ENCODE measurements around the gene CARS2.
"Not testable (repeated sequence)": the region's sequence is repeated elsewhere in the genome, so short reads cannot be mapped to it uniquely, and the experiment has no call there.

CARS2 gene

DNA sequence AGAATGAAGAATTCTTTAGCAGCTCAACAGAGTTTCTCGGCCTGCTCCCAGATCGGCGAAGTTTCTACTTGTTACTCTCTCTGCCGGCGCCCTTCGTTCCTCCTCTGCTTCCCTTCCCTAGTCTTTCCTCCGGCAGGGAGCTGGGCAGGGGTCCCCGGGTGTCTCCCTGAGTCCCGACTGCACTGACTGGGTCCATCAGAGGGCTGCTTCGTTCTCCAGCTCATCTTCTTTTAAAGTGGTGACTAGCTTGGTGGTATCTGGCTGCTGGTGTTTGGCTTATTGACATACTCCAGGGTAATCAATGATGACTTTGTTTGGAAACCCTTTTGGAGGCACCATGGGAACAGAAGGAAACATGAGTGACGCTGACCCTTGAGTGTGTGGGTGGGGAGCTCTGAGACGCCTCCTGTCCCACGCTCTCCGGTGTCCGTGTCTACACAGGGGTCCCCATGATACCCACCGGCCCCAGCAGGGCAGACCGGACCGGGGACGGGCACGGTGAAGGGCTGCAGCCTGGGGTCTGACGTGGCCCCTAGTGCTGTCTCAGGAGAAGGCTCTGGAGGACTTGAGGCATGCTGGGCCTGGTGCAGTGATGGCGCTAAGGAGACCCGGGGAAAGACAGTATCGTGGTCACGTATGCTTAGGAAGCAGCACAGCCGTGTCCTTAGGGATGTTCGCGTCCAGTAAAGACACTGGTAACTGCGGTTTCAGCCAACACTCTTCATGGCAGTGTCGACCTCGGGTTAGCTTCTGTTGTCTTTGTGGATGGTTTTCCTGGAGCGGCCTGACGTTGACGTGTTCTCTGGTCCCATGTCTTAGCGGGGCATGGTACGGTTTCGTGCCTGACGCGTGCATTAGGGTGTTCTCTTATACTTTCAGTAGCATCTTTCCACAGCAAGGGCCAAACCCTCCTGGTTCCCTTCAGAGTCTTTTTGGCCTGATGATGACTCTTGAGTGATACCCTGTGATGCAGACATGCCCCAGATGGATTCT is 66.8 kb downstream of the CARS2 start:
- no peak for DNase-seq

DNA sequence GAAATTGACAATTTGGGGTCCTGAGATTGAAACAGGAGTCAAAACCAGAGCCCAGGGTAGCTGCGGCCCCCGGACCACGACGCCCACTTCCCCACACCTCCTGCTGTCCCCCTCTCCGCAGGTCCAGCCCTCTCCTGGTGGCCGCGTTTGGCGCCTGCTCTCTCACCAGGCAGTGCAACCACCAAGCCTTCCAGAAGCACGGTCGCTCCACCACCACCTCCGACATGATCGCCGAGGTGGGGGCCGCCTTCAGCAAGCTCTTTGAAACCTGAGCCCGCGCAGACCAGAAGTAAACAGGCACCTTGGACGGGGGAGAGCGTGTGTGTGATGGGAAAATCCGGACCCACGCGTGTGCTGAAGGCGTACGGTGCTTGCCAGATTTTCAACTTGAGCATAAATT is 67.7 kb downstream of the CARS2 start:
- DNase-seq: no peak

DNA sequence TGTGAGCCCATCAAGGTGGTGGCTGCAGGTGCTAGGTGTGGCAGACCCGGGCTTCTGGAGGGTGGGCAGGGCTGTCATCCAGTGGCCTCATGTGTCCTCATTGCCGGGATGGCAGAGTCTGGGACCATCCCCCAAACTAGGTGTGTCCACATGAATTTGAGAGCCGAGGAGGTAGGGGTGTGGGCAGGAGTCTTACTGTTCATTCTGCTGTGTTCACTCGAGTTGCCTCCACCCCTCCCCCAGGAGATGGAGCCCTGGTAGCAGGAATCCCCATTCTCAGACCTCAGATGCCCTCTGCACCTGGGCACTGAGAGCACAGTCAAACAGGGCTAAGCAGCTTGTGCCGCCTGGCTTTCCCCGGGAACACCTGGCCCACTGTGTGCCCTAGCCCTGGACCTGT is 68.2 kb downstream of the CARS2 start:
- DNase-seq: no peak

DNA sequence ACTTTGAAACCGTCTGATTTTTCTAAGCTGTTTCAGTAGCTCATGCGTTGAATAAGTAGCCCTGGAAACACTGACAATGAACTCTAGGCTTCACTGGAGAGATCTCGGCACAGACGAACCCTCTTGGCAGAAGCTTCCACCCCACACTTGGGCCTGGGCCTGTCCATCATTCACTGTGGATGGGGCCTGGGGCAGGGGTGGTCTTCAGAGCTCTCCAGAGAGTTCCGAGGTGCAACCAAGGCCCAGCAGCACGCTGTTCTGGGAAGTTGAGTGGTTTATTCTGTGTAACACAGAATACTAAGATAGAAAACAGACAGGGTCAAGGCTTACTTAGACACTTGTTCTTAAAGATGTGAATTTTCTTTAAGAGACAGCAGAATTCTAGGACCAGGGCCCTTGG is 68.6 kb downstream of the CARS2 start:
- DNase-seq: no peak

DNA sequence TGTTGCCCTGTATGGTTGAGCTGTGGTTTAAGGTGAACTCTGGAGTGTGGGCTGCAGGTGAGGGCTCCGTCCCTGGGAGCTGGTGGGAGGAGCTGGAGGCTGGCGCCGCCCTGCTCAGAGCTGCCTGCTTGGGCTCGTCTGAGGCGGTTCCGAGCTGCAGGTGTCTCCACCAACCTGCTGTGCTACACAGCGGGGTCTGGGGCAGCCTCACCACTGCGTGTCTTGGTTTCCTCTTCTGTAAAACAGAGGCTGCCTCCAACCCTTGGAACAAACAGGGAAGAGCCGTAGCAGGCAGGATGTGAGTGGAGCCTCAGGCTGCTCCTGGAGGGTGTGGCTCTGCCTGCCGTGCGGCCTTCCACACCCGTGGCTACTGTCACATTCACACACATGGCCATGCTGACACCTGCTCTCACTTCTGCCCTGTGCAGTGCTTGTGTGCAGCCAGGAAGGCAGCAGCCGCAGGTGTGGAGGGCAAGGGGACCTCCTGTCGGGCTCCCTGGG is 69.2 kb downstream of the CARS2 start:
- DNase-seq: no peak

DNA sequence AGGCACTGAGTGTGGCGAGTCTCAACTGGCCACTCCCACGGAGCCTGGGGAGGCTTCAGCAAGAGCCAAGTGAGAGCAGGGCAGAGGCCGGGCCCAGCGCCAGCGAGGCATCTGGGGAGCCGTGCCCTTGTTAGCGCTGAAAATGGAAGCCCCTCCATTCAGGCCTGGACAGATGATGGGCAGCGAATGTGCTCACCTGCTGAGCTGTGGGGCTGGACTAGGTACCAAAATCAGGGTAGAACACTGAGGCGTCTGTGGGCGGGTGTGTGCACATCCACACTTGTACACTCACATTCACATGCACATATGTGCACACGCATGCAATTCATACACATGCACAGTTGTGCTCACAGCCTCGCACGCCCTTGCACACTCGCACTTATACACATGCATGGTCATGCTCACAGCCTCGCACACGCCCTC is 69.9 kb downstream of the CARS2 start:
- no peak for DNase-seq

DNA sequence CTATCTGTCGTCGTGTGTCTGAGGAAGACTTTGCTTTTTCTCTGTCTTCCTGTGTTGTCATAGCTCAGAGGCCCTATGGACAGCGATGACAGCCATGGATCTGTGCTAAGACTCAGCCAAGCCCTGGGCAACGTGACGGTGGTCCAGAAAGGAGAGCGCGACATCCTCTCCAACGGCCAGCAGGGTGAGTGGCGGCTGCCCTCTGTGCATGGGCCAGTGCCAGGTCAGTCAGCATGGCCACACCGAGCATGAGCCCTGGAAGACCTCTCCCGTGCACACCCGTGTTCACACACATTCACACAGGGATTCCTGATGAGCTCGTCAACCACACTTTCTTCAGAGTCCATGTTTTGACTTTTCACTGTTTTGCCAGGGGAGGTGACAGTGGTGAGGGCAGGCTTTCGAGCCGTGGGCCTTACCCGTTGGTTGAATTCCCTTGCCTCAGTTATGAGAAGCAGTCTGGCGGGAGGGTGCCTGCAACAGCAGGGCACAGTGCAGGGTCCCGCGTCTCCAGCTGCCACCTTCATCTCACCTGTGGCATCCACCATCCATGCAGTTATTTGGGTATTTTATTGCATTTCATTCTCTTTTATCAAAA is 70.4 kb downstream of the CARS2 start:
- DNase-seq: no peak

DNA sequence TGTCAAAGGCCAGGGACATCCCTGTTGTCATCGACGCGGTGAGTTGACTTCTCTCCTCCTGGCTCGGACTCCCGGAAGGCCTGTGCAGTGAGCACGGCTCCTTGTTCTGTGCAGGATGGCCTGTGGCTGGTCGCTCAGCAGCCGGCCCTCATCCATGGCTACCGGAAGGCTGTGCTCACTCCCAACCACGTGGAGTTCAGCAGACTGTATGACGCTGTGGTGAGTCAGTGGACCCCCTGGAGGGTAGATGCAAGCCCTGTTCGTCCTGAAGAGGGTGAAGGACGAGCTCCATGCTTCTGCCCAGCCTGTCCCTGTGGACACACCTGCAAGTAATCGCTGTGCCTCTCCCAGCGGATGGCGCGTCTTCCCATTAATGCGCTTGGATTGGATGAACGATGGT is 71.4 kb downstream of the CARS2 start:
- no peak for DNase-seq

DNA sequence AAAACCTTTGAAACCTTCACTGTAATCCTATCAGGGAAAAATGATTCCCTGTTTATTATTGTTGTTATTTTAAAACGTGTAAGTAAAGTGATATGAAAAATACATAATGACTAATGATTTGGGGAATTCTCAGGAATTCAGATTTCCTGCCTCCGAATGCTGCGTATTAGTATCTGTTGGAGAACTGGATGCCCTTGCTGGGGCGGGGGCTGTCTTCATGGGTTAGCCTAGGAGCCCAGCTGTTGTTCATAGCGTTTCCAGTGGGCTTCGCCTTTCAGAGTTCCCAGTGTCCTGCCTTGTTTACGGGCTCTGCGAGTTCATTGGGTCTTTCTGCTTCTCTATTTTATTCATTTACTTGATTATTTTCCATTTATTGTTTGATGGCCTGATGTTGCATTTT is 72.1 kb downstream of the CARS2 start:
- DNase-seq: no peak

DNA sequence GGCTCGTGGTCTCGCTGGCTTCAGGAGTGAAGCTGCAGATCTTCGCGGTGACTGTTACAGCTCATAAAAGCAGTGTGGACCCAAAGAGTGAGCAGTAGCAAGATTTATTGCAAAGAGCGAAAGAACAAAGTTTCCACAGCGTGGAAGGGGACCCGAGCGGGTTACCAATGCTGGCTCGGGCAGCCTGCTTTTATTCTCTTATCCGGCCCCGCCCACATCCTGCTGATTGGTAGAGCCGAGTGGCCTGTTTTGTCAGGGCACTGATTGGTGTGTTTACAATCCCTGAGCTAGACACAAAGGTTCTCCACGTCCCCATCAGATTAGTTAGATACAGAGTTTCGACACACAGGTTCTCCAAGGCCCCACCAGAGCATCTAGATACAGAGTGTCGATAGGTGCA is 73.7 kb downstream of the CARS2 start:
- DNase-seq: not testable (repeated sequence)

DNA sequence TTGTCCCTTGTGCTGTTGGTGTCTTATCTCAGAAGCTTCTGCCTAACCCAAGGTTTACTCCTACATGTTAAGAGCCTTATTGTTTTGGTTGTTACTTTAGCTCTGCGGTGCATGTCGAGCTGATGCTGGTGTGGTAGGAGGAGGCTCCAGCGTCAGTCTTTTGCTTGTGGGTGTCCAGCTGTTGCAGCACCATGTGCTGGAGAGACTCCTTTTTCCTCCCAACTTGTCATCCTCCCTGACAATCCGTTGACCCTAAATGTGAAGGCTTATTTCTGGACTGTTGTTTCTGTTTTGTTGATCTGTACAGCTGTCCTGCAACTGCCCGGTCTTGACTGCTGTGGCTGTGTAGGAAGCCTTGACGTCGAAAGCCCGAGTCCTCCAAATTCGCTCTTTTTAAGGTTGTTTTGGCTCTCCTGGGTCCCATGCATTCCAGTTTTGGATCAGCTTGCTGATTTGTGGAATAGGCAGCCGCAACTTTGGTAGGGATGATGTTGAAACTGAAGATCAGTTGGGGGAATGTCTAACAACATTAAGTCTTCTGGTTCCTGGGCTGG is 75.3 kb downstream of the CARS2 start:
- no peak for DNase-seq

DNA sequence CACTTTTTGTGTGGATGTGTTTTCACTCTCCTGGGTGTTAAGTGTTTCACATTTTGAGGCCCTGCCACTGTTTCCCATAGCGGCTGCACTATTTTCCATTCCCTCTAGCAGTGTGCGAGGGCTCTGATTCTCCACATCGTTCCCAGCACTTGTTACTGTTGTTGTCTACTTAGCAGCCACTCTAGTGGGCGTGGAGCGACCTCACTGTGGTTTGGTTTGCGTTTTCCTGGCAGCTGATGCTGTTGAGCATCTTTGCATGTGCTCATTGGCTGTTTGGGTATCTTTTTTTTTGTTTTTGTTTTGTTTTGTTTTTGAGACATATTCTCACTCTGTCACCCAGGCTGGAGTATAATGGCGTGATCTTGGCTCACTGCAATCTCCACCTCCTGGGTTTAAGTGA is 76.2 kb downstream of the CARS2 start:
- DNase-seq: no peak

DNA sequence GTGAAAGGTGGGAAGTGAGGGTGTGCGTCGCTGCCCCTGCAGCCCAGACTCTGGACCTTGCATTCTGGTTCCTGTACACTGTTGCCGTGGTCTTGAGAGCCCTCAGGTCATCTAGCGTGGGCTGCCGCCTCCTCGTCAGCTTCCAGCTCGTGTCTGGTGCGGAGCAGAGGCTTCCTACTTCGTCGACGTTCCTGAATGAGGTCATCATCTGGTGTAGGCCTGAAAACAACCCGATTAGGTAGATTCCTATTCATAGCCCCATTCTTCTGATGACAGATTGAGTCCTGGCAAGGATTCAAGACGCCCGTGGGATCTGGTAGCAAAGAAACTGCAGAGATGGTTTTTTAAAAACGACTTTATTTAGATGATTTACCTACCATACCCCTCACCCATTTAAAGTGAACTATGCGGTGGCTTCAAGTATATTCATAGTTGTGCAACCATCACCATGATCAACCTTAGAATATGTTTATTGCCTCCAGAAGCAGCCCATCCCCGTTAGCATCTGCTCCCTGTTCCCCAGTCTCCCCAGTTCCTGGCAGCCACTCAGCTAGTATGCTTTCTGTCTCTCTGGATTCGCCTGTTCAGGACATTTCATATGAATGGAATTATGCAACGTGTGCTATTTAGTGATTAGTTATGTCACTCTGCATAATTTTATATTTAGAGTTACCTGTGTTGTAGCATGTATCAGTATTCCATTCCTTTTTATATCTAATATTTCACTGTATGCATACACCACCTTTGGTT is 76.8 kb downstream of the CARS2 start:
- no peak for DNase-seq

DNA sequence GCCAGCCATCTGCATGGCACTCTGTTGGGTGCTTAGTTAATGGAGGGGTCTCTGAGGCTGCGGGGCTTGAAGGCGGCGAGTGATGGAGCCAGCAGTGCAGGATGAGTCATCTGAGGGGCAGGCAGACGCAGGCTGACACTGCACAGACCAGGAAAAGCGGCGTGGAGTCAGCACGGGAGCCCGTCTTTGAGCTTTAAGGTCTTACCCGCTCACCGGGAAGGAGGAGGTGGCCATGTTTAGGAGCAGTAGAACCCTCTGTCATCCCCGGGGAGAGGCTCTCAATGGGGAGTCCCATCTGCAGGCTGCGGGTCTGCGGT is 77.5 kb downstream of the CARS2 start:
- no peak for DNase-seq

DNA sequence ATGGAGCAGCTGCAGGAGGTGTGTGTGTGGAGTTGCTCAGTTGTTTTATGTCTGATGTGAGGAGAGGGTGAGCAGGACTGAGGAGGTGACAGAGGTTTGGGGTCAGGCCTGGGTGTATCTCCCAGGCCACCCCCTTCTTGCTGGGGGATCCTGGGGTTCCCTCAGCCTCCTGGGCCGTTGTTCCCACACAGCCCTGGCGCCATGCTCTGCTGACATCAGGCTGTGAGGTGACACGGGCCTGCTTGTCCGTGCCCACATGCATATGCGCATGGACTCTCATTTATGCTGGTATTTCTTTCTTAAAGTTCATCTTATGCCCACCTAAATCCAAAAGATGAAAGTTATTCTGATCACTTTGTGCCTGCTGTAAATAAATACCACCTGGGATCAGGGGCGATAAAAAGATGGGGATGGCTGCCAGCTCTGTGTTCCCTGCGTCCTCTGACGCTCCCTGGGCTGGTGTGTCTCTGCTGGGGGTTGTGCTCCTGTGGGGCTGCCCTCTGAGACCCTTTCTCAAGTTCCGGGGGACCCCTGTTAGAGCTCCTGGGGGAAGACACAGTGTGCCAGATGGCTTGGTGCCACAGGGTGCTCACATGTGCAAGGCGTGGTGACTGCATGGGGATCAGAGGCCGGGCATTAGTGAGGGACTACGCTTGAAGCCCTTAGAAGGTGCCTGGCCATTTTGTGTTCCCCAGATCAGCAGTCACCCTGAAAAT is 78.0 kb downstream of the CARS2 start:
- DNase-seq: no peak

DNA sequence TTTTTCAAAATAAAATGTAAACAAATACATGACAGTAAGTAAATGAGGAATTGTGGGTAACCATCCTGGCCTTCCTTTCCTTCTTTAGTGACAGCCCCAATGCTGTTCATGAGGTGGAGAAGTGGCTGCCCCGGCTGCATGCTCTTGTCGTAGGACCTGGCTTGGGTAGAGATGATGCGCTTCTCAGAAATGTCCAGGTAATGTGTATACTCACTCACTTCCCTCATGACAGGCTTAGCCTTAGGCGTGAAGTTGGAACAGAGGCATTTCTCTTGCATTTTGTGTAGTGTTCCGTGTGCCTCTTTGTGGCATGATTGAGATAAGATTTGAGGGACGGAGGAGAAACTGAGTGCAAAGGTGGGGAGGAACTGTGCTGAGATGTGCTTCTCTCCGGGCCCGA is 78.6 kb downstream of the CARS2 start:
- DNase-seq: no peak

DNA sequence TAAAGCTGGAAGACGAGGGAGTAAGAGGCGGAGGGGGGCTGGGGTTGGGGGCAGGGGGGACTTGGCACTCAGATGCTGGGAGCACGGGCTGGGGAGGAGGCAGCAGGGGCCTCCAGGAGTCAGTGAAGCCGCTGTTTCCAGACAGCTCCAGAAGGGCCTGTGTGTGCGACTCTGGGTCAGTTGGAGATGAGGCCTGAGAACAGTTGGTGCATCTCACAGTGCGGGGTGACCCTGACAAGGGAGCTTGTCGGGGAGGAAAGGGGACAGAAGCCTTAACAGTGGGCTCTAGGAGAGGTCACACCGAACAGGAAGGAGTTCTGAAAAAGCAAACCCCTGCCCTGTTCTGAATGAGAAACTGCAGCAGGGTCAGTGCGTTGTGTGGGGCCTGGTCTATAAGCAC is 79.4 kb downstream of the CARS2 start:
- no peak for DNase-seq

DNA sequence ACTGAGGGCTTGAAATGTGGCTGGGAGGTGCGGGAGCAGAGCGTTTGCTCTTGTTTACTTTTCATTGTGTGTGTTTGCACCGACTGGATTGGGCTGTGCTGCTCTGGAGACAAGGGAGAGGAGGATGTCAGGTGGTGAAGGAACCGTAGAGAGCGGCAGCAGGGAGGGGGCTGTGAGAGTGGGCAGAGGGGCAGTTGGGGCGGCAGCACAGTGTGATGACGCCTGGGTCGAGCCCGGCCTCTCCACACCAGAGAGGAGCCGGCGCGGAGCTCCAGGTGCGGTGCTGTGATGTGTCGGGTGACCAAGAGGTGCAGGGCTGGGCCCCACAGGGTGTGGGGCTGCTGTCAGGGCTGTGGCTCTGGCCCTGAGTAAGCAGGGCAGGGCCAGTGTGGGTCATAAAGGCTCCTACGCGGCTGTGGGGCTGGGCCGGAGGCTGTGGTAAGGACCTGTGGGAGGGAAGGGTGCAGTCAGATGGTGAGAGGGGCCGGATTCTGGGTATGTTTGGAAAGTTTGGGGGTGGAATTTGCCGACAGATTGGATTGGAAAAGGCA is 80.1 kb downstream of the CARS2 start:
- peak; percentile 34 for DNase-seq

DNA sequence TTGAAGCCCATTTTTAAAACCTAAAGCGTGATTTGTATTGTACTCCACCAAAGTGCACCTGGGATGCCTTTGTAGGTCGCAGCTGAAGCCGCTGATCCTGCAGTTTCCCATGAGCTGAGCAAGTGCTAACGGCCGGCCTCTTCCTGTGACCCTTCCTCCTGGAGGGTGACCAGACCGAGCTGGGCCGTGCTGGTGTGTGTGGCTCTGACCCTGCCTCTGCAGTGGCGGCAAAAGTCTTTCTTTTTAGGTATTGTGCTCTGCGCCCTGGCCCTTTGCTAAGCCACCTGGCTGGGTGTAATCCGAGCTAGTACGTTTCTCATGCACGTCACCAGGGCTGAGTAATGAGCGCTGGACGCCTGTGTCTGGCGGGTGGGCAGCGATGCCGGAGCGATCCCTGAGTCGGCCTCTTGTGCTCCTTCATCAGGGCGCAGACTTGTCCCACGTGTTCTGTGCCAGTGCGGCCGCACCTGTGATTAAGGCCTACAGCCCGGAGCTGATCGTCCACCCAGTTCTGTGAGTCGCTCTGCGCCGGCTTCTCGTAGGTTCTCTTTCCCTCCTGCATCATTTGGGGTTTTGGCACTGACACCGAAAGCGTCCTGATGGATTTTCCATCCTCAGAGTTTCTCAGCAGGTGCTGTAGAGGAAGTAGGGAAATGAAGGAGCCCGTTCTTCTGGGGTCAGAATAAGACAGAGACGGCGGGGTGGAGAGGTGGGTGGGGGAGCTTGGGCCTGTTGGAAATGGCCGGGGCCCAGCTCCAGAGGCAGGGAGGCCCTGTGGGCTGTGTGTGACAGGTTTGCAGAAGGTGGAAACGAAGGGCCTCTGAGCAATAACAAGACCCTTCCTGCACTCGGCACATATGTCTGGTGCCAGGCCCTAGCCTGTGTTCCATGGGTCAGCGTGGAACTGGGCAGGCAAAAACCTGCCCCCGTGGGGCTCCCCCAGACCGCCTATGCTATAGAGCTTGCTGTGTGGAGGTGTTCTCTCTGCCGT is 80.9 kb downstream of the CARS2 start:
- peak; percentile 38 for DNase-seq

DNA sequence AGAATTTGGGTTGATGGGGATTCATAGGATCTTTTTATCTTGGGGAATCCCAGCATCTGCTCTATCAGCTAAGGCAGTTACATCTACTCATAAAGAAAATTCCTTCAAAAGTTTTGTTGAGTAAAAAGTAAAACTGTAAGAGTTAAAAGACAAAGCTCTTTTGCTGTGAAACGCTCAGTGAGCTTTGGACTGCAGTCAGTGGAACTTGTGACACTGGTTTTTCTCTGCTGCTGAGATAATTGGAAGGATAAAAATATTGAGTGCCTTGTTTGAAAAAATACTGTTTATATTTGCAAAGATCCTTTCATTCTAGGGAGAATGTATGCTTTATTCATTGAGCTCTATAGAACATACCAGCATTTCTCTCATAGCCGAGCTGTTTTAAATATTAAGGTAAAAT is 85.3 kb downstream of the CARS2 start:
- DNase-seq: no peak

DNA sequence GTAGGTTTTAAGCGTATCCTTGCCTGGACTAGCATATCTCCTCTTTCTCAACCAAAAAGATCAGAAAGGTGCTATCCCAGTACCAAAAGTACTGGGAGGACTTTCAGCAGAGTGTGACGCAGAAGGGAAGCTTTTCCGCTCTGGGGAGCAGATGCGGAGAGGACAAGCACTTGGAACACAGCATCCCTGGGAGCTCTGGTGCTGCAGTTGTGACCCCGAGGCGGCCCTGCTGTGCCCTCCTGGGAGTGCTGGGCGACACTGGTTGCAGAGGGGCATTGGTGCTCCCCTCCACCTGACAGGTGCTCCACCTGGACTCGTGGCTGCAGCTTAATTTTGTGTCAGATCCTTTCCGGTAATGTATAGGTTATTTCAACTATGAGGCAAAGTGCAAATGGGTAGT is 87.1 kb downstream of the CARS2 start:
- no peak for DNase-seq
